ENCODE results near the gene DLX1. TPM values are rescaled to one million over a fixed set of nuclear protein-coding genes. Genes with fewer than 3 reads are reported as not detected.
"Not testable (repeated sequence)": the region's sequence is repeated elsewhere in the genome, so short reads cannot be mapped to it uniquely, and the experiment has no call there.

The DLX1 gene
- polyA plus RNA-seq (ENCODE audit: insufficient read length in 3 of 3): under 1 TPM in 2 of 3 donors, not detected in 1; 0.12 to 0.16 TPM

- DNase-seq (ENCODE audit: low read depth in 3 of 3, low spot score in 2 of 3): no peak
Measured at GRCh38 chr2:172085460-172086159, at the start of gene DLX1. DLX1 (plus strand) TSS chr2:172085507; CDS start chr2:172085678, 171 bp downstream.

- no peak for DNase-seq (ENCODE audit: low read depth in 3 of 3, low spot score in 2 of 3)
Measured at GRCh38 chr2:172038121-172038520, 47.2 kb upstream of the DLX1 start.

- no peak for DNase-seq (ENCODE audit: low read depth in 3 of 3, low spot score in 2 of 3)
Measured at GRCh38 chr2:172038604-172039003, 46.7 kb upstream of the DLX1 start.

- no peak for DNase-seq (ENCODE audit: low read depth in 3 of 3, low spot score in 2 of 3)
Measured at GRCh38 chr2:172039011-172039704, 46.1 kb upstream of the DLX1 start.

DNA sequence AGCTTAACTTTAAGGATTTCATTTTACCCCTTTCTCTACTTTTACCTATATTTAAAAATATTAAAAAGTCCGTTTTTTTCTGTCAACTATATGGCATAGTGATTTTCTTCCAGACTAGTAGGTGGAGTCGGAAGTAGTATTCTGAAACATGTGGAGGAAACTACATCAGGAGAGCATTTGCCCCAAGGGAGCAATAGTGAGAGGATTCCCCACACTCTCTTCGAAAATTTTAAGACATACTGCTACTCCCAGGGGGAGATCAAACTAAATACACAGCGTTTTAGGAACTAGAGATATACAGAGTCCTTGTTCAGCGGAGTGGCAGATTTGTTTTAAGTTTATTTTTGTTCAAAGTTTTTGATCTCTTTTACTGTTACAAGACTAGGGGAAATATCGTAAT is 45.0 kb upstream of the DLX1 start:
- no peak for DNase-seq (ENCODE audit: low read depth in 3 of 3, low spot score in 2 of 3)

DNA sequence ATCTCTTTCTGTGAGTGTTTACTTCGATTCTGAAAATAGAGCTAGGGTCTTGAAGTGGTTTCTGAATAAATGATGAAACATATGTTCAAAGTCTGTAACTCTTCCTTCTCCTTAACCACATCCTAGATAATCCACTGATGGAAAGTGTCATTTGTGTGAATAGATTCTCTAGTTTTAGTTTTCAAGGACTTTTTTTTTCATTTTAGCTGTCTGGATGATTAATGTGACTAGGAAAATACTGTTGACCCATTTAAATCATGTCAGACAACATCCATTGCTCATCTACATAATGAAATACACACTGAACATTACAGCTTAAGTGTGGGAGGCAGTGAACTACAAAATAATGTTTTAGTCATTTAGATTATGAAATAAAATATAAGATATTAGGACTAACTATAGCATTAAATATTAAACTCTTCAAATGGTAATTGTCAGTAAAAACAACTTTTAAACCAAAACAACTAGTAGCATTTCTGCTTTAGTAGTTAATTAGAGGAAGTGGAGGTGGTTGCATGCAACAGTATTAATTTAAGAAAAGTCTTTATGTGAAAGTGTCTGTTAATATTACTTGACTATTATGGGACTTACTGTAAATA is 39.1 kb upstream of the DLX1 start:
- DNase-seq (ENCODE audit: low read depth in 3 of 3, low spot score in 2 of 3): no peak

GRCh38 chr2:172046866-172047565 is 38.3 kb upstream of the DLX1 start:
- no peak for DNase-seq (ENCODE audit: low read depth in 3 of 3, low spot score in 2 of 3)

GRCh38 chr2:172047566-172048507 is 37.5 kb upstream of the DLX1 start:
- DNase-seq (ENCODE audit: low read depth in 3 of 3, low spot score in 2 of 3): no peak

- DNase-seq (ENCODE audit: low read depth in 3 of 3, low spot score in 2 of 3): no peak
Measured at GRCh38 chr2:172048508-172049503, 36.5 kb upstream of the DLX1 start.

- no peak for DNase-seq (ENCODE audit: low read depth in 3 of 3, low spot score in 2 of 3)
Measured at GRCh38 chr2:172049567-172050120, 35.7 kb upstream of the DLX1 start.

GRCh38 chr2:172050479-172051125 is 34.7 kb upstream of the DLX1 start:
- no peak for DNase-seq (ENCODE audit: low read depth in 3 of 3, low spot score in 2 of 3)

GRCh38 chr2:172052000-172052983 is 33.0 kb upstream of the DLX1 start:
- peak in 1 of 3 donors; percentile 4 for DNase-seq (ENCODE audit: low read depth in 3 of 3, low spot score in 2 of 3)

- no peak for DNase-seq (ENCODE audit: low read depth in 3 of 3, low spot score in 2 of 3)
Measured at GRCh38 chr2:172053486-172053885, 31.8 kb upstream of the DLX1 start.

- no peak for DNase-seq (ENCODE audit: low read depth in 3 of 3, low spot score in 2 of 3)
Measured at GRCh38 chr2:172056293-172056692, 29.0 kb upstream of the DLX1 start.

DNA sequence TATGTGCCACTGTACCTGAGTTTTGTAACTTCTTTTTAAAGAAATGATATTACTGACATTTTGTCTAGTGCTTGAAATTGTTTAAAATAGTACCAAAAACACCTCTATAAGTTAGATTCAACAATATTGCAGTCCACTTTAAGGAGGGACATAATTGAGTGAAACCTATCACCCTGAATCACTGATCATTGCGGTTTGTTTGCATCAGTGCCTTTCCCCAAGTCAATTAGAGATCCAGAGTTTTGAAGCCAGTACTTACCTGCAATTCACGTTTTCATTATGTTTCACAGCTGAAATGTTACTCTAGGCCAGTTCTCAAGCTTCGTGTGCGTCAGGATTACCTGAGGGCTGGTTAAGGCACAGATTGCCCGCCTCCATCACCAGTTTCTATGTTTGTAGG is 26.6 kb upstream of the DLX1 start:
- DNase-seq (ENCODE audit: low read depth in 3 of 3, low spot score in 2 of 3): no peak

DNA sequence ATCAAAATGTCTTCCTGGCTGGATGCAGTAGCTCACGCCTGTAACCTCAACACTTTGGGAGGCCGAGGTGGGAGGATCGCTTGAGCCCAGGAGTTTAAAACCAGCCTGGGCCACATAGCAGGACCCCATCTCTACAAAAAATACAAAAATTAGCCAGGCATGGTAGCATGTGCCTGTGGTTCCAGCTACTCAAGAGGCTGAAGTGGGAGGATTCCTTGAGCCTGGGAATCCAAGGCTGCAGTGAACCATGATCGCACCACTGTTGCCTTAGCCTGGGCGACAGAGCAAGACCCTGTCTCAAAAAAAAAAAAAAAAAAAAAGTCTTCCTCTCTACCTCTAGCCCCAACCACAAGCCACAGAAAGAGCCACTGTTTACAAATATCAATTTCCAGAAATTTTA is 25.2 kb upstream of the DLX1 start:
- DNase-seq (ENCODE audit: low read depth in 3 of 3, low spot score in 2 of 3): not testable (repeated sequence)
